ENCODE measurements around the gene CAMK2A. TPM values are rescaled to one million over a fixed set of nuclear protein-coding genes. Genes with fewer than 3 reads are reported as not detected.

The CAMK2A gene
- total RNA-seq, 1 experiment from 2014 or later = not detected

GRCh38 chr5:150283904-150284303 is 5.7 kb downstream of the CAMK2A start:
- intact Hi-C loops (cut with micrococcal nuclease; ENCODE audit: unreplicated experiment) = no loop called here
- no peak for DNase-seq
- Mint-ChIP-seq H3K27me3 (ENCODE audit: unreplicated experiment) (peaks cover 97% of the 10 kb centered on the region), H3K4me1 (ENCODE audit: low read depth, unreplicated experiment) (no peaks in the 10 kb centered on the region), H3K9me3 (ENCODE audit: low read depth, unreplicated experiment) (no peaks in the 10 kb centered on the region), H3K36me3 (ENCODE audit: insufficient read depth, unreplicated experiment) (no peaks in the 10 kb centered on the region), H3K4me3 (ENCODE audit: low read depth, unreplicated experiment) (no peak overlapping the region), H3K27ac (ENCODE audit: unreplicated experiment) (no peak overlapping the region)
- no peak for TF ChIP-seq CTCF (IDR thresholded peaks at IDR 0.05; ENCODE audit: unreplicated experiment)
- CTCF ChIA-PET = interaction anchor here (0.6 kb wide), 1 partner anchor 127 kb away, joined by 3 read pairs; no protein-coding TSS in a partner anchor
- no TSS peak for BruUV-seq (replicated peaks)

- Mint-ChIP-seq H3K36me3 (ENCODE audit: insufficient read depth, unreplicated experiment) (peaks cover 4% of the 10 kb centered on the region), H3K27me3 (ENCODE audit: unreplicated experiment) (peaks cover 97% of the 10 kb centered on the region), H3K4me3 (ENCODE audit: low read depth, unreplicated experiment) (no peak overlapping the region), H3K4me1 (ENCODE audit: low read depth, unreplicated experiment) (no peaks in the 10 kb centered on the region), H3K27ac (ENCODE audit: unreplicated experiment) (no peak overlapping the region), H3K9me3 (ENCODE audit: low read depth, unreplicated experiment) (no peaks in the 10 kb centered on the region)
- TF ChIP-seq CTCF (IDR thresholded peaks at IDR 0.05; ENCODE audit: unreplicated experiment) = no peak
- intact Hi-C loops (cut with micrococcal nuclease; ENCODE audit: unreplicated experiment) = no loop called here
- no peak for DNase-seq
- CTCF ChIA-PET = interaction anchor here (0.6 to 0.9 kb wide), 2 partner anchors 10 to 88 kb away, joined by 4 to 5 read pairs; no protein-coding TSS in a partner anchor
- no TSS peak for BruUV-seq (replicated peaks)
Observed at GRCh38 chr5:150281987-150282386, 7.6 kb downstream of the CAMK2A start.

- H3K27ac Mint-ChIP-seq (ENCODE audit: unreplicated experiment) = no peak overlapping the region
- CTCF ChIA-PET = no interaction called here
Observed at GRCh38 chr5:150279330-150280020, 10.1 kb downstream of the CAMK2A start.

GRCh38 chr5:150278916-150279315 is 10.7 kb downstream of the CAMK2A start:
- DNase-seq = no peak

More at GRCh38 chr5:150279330-150280020, 10.1 kb downstream of the CAMK2A start:
- H3K4me1 Mint-ChIP-seq (ENCODE audit: low read depth, unreplicated experiment) = no peaks in the 10 kb centered on the region
- DNase-seq = no peak
- peaks cover 4% of the 10 kb centered on the region for H3K36me3 Mint-ChIP-seq (ENCODE audit: insufficient read depth, unreplicated experiment)
- BruUV-seq (replicated peaks) = no TSS peak
- H3K9me3 Mint-ChIP-seq (ENCODE audit: low read depth, unreplicated experiment) = no peaks in the 10 kb centered on the region
- intact Hi-C loops (cut with micrococcal nuclease; ENCODE audit: unreplicated experiment) = no loop called here
- H3K27me3 Mint-ChIP-seq (ENCODE audit: unreplicated experiment) = peaks cover 90% of the 10 kb centered on the region
- no peak for TF ChIP-seq CTCF (IDR thresholded peaks at IDR 0.05; ENCODE audit: unreplicated experiment)
- H3K4me3 Mint-ChIP-seq (ENCODE audit: low read depth, unreplicated experiment) = no peak overlapping the region

More at GRCh38 chr5:150278916-150279315, 10.7 kb downstream of the CAMK2A start:
- peaks cover 90% of the 10 kb centered on the region for H3K27me3 Mint-ChIP-seq (ENCODE audit: unreplicated experiment)
- no peaks in the 10 kb centered on the region for H3K9me3 Mint-ChIP-seq (ENCODE audit: low read depth, unreplicated experiment)
- no TSS peak for BruUV-seq (replicated peaks)
- H3K27ac Mint-ChIP-seq (ENCODE audit: unreplicated experiment) = no peak overlapping the region
- TF ChIP-seq CTCF (IDR thresholded peaks at IDR 0.05; ENCODE audit: unreplicated experiment) = no peak
- peaks cover 4% of the 10 kb centered on the region for H3K36me3 Mint-ChIP-seq (ENCODE audit: insufficient read depth, unreplicated experiment)
- intact Hi-C loops (cut with micrococcal nuclease; ENCODE audit: unreplicated experiment) = no loop called here
- H3K4me3 Mint-ChIP-seq (ENCODE audit: low read depth, unreplicated experiment) = no peak overlapping the region
- CTCF ChIA-PET = no interaction called here
- H3K4me1 Mint-ChIP-seq (ENCODE audit: low read depth, unreplicated experiment) = no peaks in the 10 kb centered on the region
